WERI-Rb-1 (cell line): ENCODE results near the gene WWTR1.

Source experiments
- DNase-seq: peaks from one replicate; pipeline ENCODE4 v3.0.0-alpha.2; 2020
- H3K27ac ChIP-seq: fragments of 250-450 bp; sonication (Bioruptor Pico); 2 replicates; pipeline ENCODE4 v1.5.1; 2020; ENCODE audit warnings: mild to moderate bottlenecking, moderate library complexity
- H3K27me3 ChIP-seq: fragments of 250-450 bp; sonication (Bioruptor Pico); 2 replicates; pipeline ENCODE4 v1.5.1; 2021; ENCODE audit warnings: mild to moderate bottlenecking, low read depth, moderate library complexity; ENCODE audit not compliant: insufficient read depth, severe bottlenecking
- H3K36me3 ChIP-seq: fragments of 250-450 bp; sonication (Bioruptor Pico); 2 replicates; pipeline ENCODE4 v1.5.1; 2020; ENCODE audit warnings: mild to moderate bottlenecking, moderate library complexity
- H3K4me3 ChIP-seq: 2 replicates; pipeline ENCODE4 v1.5.1; 2011; ENCODE audit warnings: low read depth, mild to moderate bottlenecking, control low read depth, low read length
- H3K9me3 ChIP-seq: fragments of 250-450 bp; sonication (Bioruptor Pico); 2 replicates; pipeline ENCODE4 v1.5.1; 2021; ENCODE audit warnings: mild to moderate bottlenecking, moderate library complexity; ENCODE audit not compliant: severe bottlenecking
- CTCF ChIP-seq: IDR thresholded peaks from 2 replicates; pipeline ENCODE4 v1.5.1; 2011; ENCODE audit warnings: low read depth, mild to moderate bottlenecking, control low read depth, inconsistent platforms, low read length

Gene WWTR1

GRCh38 chr3:149581681-149582370, 76.0 kb downstream of the WWTR1 start:
- no peak overlapping the region for H3K27ac ChIP-seq
- H3K9me3 ChIP-seq: no peaks in the 10 kb centered on the region
- TF ChIP-seq CTCF: no peak
- no peak overlapping the region for H3K4me3 ChIP-seq
- H3K27me3 ChIP-seq: no peaks in the 10 kb centered on the region
- no peak for DNase-seq
- no peaks in the 10 kb centered on the region for H3K36me3 ChIP-seq

GRCh38 chr3:149581248-149581647, 76.6 kb downstream of the WWTR1 start:
- Histone ChIP-seq H3K4me3 (no peak overlapping the region), H3K27me3 (no peaks in the 10 kb centered on the region), H3K36me3 (no peaks in the 10 kb centered on the region), H3K9me3 (no peaks in the 10 kb centered on the region), H3K27ac (no peak overlapping the region)
- TF ChIP-seq CTCF: no peak
- no peak for DNase-seq

- no peaks in the 10 kb centered on the region for H3K9me3 ChIP-seq
- no peak for TF ChIP-seq CTCF
- no peaks in the 10 kb centered on the region for H3K36me3 ChIP-seq
- H3K27me3 ChIP-seq: no peaks in the 10 kb centered on the region
- no peak overlapping the region for H3K27ac ChIP-seq
- no peak overlapping the region for H3K4me3 ChIP-seq
- DNase-seq: no peak
These were observed 77.8 kb downstream of the WWTR1 start for GRCh38 chr3:149579838-149580542.

- H3K27me3 ChIP-seq: no peaks in the 10 kb centered on the region
- H3K9me3 ChIP-seq: no peaks in the 10 kb centered on the region
- H3K36me3 ChIP-seq: no peaks in the 10 kb centered on the region
- DNase-seq: no peak
- no peak overlapping the region for H3K27ac ChIP-seq
- no peak for TF ChIP-seq CTCF
- no peak overlapping the region for H3K4me3 ChIP-seq
These were observed 78.7 kb downstream of the WWTR1 start for GRCh38 chr3:149579161-149579560.

GRCh38 chr3:149577801-149578200, 80.0 kb downstream of the WWTR1 start:
- no peak overlapping the region for H3K27ac ChIP-seq
- no peaks in the 10 kb centered on the region for H3K27me3 ChIP-seq
- no peaks in the 10 kb centered on the region for H3K36me3 ChIP-seq
- no peak overlapping the region for H3K4me3 ChIP-seq
- DNase-seq: no peak
- TF ChIP-seq CTCF: no peak
- no peaks in the 10 kb centered on the region for H3K9me3 ChIP-seq
